ENCODE results near the gene GXYLT1. TPM values are rescaled to one million over a fixed set of nuclear protein-coding genes. Genes with fewer than 3 reads are reported as not detected.

GXYLT1 gene
- polyA plus RNA-seq, 1 experiment: 20.6 TPM

DNA sequence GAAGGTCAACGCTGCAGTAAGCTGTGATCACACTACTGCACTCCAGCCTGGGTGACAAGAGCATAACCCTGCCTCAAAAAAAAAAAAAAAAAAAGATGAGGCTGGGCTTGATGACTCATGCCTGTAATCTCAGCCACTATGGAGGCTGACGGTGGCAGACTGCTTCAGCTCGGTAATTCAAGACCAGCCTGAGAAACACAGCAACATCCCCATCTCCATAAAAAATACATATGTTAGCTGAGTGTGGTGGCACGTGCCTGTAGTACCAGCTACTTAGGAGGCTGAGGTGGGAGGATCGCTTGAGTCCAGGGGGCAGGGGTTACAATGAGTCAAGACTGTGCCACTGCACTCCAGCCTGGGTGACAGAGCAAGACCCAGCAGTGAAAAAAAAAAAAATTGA, 50.4 kb downstream of the GXYLT1 start:
- Histone ChIP-seq H3K9me3 (ENCODE audit: control insufficient read depth, insufficient read depth, low read length) (no peaks in the 10 kb centered on the region), H3K27me3 (ENCODE audit: control insufficient read depth, insufficient read depth, low read length) (no peaks in the 10 kb centered on the region), H3K4me3 (ENCODE audit: low read depth, low read length) (no peak overlapping the region), H3K27ac (ENCODE audit: low read depth, low read length) (no peak overlapping the region)
- TF ChIP-seq, protein P1, sequence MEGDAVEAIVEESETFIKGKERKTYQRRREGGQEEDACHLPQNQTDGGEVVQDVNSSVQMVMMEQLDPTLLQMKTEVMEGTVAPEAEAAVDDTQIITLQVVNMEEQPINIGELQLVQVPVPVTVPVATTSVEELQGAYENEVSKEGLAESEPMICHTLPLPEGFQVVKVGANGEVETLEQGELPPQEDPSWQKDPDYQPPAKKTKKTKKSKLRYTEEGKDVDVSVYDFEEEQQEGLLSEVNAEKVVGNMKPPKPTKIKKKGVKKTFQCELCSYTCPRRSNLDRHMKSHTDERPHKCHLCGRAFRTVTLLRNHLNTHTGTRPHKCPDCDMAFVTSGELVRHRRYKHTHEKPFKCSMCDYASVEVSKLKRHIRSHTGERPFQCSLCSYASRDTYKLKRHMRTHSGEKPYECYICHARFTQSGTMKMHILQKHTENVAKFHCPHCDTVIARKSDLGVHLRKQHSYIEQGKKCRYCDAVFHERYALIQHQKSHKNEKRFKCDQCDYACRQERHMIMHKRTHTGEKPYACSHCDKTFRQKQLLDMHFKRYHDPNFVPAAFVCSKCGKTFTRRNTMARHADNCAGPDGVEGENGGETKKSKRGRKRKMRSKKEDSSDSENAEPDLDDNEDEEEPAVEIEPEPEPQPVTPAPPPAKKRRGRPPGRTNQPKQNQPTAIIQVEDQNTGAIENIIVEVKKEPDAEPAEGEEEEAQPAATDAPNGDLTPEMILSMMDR (IDR thresholded peaks at IDR 0.05; ENCODE audit: low read depth, low read length): no peak
- POLR2A ChIA-PET: interaction anchor here (0.7 kb wide), 1 partner anchor 25 kb away, joined by 3 read pairs; no protein-coding TSS in a partner anchor
- DNase-seq (ENCODE audit: low read depth, low spot score): peak; percentile 21
- CTCF ChIA-PET: interaction anchor here (1.5 to 2.2 kb wide), 4 partner anchors 10 to 278 kb away, joined by 4 to 9 read pairs (median 6); no protein-coding TSS in a partner anchor

DNA sequence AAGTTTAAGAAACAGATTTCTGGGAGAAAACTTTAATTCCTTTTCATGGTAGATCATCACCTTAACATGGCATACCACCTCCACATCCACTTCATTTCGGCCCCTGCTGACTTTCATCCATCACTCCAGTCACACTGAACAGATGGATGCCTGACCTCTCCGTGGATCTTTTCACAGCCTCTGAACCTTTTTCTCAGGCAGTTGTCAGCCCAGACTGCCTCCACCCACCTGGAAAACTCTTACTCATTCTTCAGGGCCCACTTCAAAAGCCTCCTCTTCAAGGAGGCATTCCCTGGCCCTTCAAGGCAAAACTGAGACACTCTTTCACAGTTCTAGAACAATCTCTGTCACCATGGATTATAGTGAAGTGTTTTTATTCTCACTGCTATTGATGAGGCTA, 52.9 kb downstream of the GXYLT1 start:
- POLR2A ChIA-PET: interaction anchor here (0.5 to 0.6 kb wide), 2 partner anchors 293 to 393 kb away, joined by 3 to 4 read pairs; no protein-coding TSS in a partner anchor
- Histone ChIP-seq H3K4me3 (ENCODE audit: low read depth, low read length) (no peak overlapping the region), H3K9me3 (ENCODE audit: control insufficient read depth, insufficient read depth, low read length) (no peaks in the 10 kb centered on the region), H3K27me3 (ENCODE audit: control insufficient read depth, insufficient read depth, low read length) (no peaks in the 10 kb centered on the region), H3K27ac (ENCODE audit: low read depth, low read length) (peak overlapping the region; percentile 53)
- no peak for DNase-seq (ENCODE audit: low read depth, low spot score)
- TF ChIP-seq, protein P1 (IDR thresholded peaks at IDR 0.05; ENCODE audit: low read depth, low read length): no peak
- CTCF ChIA-PET: interaction anchor here (1.0 to 2.0 kb wide), 2 partner anchors 32 to 67 kb away, joined by 4 to 6 read pairs; no protein-coding TSS in a partner anchor

DNA sequence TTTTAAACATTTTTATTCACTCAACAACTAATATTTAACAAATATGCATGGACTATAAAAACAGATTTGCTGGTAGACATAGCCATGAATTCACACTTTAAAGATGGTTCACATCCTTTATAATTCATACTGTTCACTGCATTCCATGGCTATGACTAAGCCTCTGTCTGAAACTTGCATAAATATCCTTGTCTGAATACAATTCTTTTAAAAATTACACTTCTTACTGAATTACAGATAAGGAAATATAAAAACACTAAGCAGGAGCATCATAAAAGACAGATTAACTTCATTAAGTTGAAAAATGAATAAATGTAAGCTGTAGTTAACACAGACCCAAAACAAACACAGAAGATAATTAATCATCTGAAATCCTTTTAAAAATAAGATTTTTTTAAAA, 53.8 kb downstream of the GXYLT1 start:
- Histone ChIP-seq H3K4me3 (ENCODE audit: low read depth, low read length) (no peak overlapping the region), H3K27me3 (ENCODE audit: control insufficient read depth, insufficient read depth, low read length) (no peaks in the 10 kb centered on the region), H3K9me3 (ENCODE audit: control insufficient read depth, insufficient read depth, low read length) (no peaks in the 10 kb centered on the region), H3K27ac (ENCODE audit: low read depth, low read length) (no peak overlapping the region)
- CTCF ChIA-PET: interaction anchor here (2.0 kb wide), 1 partner anchor 66 kb away, joined by 6 read pairs; no protein-coding TSS in a partner anchor
- TF ChIP-seq, protein P1 (IDR thresholded peaks at IDR 0.05; ENCODE audit: low read depth, low read length): no peak
- DNase-seq (ENCODE audit: low read depth, low spot score): peak; percentile 11
- POLR2A ChIA-PET: no interaction called here

DNA sequence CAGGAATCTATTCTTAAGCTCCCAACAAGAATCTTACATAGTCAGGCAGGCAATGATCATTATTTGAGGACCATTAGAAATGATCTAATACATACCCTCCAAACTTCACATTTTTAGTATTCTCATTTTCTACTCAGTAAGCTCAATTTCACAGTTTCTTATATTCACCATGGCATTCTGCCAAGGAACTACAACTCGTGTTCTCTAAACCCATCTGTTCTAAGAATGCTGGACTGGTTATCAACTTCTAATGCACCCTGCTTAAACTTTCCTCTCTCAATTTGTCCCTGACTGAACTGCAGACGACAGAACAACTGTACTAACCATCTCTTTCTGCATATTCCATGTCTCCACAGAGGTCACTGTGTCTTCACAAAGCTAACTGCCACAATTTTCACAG, 58.6 kb downstream of the GXYLT1 start:
- ChIA-PET POLR2A (no interaction called here), CTCF (interaction anchor here (0.7 to 1.3 kb wide), 5 partner anchors 9 to 1250 kb away, joined by 3 to 6 read pairs (median 3); no protein-coding TSS in a partner anchor)
- TF ChIP-seq, protein P1 (IDR thresholded peaks at IDR 0.05; ENCODE audit: low read depth, low read length): no peak
- H3K4me3 ChIP-seq (ENCODE audit: low read depth, low read length): no peak overlapping the region
- no peaks in the 10 kb centered on the region for H3K27me3 ChIP-seq (ENCODE audit: control insufficient read depth, insufficient read depth, low read length)
- H3K27ac ChIP-seq (ENCODE audit: low read depth, low read length): no peak overlapping the region
- peak; percentile 18 for DNase-seq (ENCODE audit: low read depth, low spot score)
- H3K9me3 ChIP-seq (ENCODE audit: control insufficient read depth, insufficient read depth, low read length): no peaks in the 10 kb centered on the region

DNA sequence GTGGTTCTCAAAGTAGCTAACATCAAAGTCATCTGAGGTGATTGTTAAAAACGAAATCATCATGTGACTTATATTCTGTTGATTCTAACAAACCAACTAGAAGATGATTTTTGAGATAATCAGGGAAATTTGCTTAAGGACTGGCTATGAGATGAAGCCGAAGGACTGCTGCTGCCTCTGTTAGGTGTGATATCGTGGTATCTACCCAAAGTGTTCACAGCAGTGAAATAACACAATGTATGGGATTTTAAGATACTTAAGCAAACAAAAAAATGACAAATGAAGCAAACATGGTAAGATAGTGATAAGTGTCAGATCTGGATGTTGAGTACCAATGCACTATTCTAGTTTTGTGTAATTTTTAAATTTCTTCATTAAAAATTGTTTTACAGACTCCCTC, 59.1 kb downstream of the GXYLT1 start:
- no peak overlapping the region for H3K27ac ChIP-seq (ENCODE audit: low read depth, low read length)
- TF ChIP-seq, protein P1 (IDR thresholded peaks at IDR 0.05; ENCODE audit: low read depth, low read length): no peak
- ChIA-PET CTCF (interaction anchor here (1.2 kb wide), 1 partner anchor 10 kb away, joined by 3 read pairs; no protein-coding TSS in a partner anchor), POLR2A (no interaction called here)
- DNase-seq (ENCODE audit: low read depth, low spot score): no peak
- H3K27me3 ChIP-seq (ENCODE audit: control insufficient read depth, insufficient read depth, low read length): no peaks in the 10 kb centered on the region
- no peaks in the 10 kb centered on the region for H3K9me3 ChIP-seq (ENCODE audit: control insufficient read depth, insufficient read depth, low read length)
- H3K4me3 ChIP-seq (ENCODE audit: low read depth, low read length): no peak overlapping the region
